Breast epithelium (tissue), 3 donors: ENCODE results near the gene FAM20C.

Experiments used
- POLR2A ChIP-seq: fragments of 450-650 bp; IDR thresholded peaks from one replicate; pipeline ENCODE4 v1.6.1; 2016; ENCODE audit warnings: antibody characterized with exemption, mild to moderate bottlenecking, moderate library complexity
- TF ChIP-seq, protein P1 (sequence below), 3 donors: fragments of 450-650 bp; IDR thresholded peaks; one replicate each; pipeline ENCODE4 v1.5.1; 2016 to 2017; ENCODE audit warnings: antibody characterized with exemption in 3 of 3, mild to moderate bottlenecking in 3 of 3, moderate library complexity in 3 of 3

DNA sequence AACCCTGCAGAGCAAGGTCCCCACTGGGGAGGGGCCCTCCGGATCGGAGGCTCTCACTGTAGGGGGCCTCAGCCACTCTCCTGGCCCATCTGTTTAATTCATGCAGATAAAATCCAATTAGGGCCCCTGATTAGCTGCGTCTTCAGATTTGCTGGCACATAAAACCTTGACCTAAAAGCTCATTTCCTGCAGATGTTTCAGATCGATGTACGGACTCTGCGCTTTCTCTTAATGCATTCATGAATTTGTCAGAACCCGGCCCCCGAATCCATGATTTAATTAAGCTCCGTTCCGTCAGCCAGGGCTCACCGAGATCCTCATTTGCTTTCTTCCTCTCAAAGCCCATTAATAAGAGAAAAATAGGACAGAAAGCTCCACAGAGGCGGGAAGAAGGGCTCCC, 57.6 kb downstream of the FAM20C start:
- TF ChIP-seq, protein P1, sequence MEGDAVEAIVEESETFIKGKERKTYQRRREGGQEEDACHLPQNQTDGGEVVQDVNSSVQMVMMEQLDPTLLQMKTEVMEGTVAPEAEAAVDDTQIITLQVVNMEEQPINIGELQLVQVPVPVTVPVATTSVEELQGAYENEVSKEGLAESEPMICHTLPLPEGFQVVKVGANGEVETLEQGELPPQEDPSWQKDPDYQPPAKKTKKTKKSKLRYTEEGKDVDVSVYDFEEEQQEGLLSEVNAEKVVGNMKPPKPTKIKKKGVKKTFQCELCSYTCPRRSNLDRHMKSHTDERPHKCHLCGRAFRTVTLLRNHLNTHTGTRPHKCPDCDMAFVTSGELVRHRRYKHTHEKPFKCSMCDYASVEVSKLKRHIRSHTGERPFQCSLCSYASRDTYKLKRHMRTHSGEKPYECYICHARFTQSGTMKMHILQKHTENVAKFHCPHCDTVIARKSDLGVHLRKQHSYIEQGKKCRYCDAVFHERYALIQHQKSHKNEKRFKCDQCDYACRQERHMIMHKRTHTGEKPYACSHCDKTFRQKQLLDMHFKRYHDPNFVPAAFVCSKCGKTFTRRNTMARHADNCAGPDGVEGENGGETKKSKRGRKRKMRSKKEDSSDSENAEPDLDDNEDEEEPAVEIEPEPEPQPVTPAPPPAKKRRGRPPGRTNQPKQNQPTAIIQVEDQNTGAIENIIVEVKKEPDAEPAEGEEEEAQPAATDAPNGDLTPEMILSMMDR (IDR thresholded peaks at IDR 0.05): no peak
- no peak for TF ChIP-seq POLR2A
